NCI-H526 (cell line): ENCODE results near the gene IMPA2.

ENCODE experiments used
- DNase-seq, 2 experiments: peaks; one replicate each; lab custom pipeline; 2025; lab: John Stamatoyannopoulos, UW

Gene IMPA2

DNA sequence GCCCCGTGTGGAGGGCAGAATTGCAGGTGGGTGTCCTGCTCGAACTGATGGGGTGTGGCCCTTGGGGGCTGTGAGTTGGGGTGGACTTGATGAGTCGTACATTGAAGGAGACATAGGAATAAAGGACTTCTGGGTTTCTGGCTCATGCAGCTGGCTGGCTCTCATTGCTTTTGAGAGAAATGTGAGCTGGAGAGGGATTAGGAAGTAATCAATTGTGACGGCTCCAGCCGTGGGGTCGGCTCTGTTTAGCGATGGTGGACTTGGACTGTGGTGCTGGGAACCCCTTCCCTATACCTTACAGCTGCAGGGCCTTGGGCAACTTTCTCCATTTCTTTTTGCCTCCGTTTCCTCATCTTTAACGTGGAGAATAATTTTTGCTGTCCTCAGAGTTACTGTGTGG, 9.2 kb downstream of the IMPA2 start:
- no peak for DNase-seq

DNA sequence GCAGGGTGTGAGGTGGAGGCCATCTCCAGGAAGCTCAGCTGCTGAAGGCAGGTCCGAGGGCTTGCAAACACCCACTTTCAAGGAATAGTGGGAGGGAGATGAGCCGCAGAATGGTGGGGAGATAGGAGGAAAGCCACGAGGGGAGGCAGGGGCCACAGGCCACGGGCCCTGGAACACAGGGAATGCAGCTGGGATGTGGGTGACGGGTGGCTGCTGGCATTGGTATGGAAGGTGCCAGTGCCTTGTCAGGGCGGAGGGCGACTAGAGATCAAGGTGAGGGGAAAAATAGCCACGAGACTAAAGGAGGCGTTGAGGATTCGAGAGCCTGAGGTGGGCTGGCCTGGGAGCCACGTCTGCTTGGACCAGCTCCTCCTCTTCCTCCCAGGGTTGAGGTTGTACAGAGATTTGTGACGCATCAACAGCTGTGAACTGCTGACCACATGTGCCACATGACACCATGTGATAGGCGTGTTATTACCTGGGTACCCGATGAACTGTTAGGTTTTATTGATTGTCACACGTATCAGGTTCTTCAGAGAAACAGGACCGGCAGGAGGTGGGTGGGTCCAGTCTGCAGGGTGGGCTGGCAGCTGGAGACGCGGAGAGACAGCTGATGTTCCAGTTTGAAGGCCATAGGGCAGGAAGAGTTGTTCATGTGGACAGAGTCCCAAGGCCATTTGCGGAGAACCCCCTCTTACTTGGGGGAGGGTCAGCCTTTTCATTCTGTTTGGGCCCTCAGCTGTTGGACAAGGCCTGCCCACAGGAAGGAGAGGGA, 9.9 kb downstream of the IMPA2 start:
- DNase-seq, result no peak

DNA sequence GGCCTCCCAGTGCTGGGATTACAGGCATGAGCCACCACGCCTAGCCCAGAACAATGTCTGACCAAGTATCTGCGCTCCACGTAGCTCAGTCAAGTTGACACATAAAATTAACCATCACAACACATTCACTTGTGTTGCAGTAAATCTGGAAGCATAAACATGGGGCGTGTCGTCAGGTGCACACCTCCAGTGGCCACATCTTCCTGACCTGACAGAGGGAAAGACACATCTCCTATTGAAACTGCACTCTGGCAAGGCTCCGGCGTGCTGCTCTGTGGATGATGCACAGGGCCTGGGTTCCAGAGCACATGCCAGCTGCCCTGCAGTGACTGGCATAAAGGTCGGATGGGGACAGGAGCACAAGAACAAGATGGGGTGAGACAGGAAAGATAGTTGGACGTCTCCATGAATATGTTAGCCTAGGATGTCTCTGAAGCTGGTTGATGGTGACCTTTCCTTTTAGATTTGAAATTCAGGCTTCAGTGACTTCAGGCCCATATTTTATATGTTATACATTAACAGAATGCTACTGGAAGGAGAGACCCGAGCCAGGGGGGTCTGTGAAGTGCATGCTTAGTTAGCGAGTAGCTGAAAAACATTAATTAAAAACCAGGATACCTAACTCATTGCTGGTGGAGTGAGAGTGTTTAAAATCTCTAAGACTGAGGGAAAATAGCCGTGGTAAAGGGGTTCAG, 10.9 kb downstream of the IMPA2 start:
- DNase-seq, result no peak

DNA sequence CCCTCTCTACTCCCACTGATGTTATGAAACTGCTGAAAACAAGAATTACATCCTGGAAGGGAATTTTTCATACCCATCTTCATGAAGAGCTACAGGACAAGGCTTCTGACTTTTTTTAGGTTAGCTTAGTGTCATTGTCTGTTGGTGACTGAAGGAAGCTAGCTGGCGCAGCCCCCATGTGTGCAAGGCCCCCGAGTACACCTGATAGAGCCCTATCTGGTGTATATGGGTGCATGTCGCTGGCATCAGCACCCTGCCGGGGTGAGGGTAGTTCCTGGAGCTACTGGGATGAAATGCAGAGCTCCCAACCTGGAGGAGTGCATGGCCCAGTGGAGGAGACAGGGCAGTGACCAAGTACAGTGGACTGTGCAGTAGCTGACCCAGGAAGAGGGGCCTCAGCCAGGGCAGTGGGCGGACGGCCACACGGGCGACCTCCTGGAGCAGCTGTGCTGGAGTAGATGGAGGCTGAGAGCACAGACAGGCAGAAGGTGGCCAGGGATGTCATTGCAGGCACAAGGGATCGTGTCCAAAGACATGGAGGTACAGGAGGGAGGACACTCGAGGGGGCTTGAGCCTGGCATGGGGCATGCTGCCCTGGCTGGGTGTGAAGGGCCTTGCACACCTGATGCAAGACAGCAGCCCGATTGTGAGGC, 12.1 kb downstream of the IMPA2 start:
- DNase-seq, result no peak

DNA sequence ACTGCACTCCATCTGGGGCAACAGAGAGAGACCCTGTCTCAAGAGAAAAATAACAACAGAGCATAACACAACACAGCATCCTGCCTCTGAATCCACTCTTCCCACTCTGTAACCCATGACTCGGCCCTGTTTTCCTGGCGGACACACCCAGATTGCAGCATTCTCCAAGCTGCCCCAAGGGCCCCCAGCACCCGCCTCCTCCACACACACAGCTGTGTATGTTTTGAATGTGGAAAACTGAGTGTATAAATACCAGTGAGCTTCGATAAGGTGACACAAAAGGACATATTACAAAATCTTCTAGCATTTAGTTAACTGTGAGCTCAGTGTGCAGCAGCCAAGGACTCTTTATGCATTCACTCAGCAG, 13.0 kb downstream of the IMPA2 start:
- DNase-seq, result no peak

DNA sequence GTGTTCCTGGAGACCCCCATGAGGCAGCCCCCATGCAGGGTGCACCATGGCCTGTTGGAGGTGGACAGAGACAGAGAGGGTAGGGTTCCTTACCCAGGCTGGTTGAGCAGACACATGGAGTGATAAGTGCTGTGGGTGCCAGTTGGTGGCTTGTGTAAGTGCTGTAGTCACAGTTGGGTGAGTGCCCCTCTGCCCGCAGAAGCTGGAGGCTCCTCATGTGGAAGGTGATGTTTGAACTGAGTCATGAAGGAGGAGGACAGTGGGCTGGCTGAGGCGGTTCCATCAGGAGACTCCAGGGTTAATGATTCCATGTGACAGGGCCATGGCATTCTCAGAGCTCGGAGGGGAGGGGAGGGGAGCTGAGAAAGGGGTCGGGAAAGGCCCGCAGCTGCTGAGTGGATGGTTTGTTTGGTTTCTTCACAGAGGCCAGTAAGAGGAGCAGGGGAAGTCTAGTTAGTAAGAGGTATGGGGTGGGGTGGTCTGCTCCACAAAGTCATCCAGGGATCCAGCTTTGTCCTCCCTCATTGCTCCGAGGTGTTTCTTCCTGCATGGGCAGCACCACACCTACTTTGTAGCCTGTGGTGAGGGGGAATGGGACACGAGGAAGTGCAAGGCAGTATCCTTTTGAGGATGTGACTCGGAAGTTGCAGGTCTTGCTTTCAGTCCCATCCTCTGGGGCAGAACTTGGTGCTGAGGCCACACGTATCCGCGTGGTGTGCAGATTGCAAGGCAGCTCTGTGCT, 13.6 kb downstream of the IMPA2 start:
- DNase-seq, result no peak

DNA sequence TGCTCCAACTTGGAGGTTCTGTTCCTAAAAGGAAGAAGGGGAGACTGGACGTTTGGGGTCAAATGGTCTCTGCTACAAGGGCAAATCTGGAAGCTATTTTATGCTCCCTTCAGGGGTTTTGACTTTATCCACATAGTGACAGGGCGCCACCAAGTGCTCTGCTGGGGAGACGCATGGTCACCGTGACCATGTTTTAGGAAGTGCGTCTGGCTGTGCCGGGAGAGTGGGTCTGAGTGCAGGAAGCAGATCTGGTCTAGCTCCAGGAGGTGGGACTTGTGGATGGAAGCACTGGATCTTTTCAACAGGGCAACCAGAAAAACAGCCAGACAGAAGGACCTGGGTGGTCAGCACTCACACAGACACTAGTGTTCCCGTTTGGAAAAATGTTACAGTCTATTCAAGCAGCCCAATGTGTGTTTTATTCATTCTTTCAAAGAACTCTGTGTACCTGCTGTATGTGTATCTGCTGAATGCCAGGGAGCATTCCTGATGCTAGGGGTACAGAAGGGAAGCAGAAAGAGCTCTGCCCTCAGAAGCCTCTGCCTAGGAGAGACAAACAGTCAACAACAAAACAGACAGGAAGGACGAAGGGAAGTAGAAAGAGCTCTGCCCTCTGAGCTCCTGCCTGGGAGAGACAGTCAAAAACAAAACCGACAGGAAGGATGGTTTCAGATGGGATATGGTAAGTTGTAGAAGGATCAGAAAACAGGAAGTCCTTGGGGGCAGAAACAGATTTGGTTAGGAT, 14.3 kb downstream of the IMPA2 start:
- DNase-seq, result peak; percentile 6 to 52

DNA sequence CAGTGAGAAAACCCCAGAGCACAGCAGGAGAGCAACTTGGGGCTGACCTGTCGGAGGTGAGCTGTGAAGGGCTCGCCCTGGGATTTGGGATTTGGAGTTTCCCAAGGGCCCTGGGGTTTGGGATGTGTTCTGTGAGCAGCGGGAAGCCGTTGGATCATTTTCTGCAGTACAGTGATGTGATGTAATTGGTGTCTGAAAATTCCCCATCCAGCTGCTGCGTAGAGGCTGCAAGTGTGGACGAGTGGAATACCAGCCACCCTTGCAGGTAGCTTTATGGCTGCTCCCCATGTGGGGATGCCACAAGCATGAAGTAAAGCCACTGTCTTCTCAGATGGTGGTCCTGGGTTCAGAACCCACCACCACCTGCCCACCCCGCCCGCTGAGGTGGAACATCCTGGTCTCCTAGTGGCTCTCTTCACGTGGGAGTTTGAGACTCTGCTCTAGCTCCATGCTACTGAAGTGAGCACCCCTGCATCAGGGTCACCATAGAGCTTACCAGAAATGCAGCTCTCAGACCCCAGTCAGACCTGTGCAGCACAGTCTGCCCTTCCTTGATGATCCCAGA, 15.0 kb downstream of the IMPA2 start:
- DNase-seq, result no peak

DNA sequence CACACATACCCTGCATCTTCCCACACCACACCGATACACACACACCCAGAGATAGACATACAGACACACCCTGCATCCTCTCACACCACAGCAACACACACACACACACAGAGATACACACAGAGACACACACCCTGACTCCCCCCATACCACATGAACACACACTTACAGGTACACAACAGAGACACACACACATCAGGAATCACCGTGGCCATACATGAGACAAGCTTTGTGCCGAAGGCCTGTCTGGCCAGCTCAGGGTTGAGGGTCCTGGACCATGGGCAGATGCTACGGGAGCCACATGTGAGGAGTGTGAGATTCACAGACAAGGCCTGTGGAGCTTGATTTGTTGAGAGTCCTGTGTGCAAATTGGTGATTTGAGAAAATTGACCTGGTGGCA, 15.6 kb downstream of the IMPA2 start:
- no peak for DNase-seq

DNA sequence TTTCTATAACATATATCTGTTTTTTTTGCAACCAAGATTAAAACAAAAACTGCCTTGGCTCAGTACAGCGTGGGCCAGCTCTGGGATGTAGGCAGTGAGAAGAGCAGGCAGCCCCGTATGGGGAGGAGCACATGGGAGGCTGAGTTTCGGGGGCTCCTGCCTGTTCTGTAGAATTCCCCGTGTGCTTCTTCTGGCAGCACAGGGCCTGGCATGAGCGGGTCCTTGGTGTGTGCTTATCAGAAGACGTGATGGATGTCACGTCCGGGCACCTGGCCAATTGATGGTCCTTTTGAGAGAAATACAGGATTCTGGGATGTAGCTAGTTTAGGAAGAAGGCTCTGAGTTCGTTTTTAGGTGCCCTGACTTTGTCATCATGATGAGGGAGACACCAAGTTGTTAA, 16.2 kb downstream of the IMPA2 start:
- DNase-seq, result no peak

DNA sequence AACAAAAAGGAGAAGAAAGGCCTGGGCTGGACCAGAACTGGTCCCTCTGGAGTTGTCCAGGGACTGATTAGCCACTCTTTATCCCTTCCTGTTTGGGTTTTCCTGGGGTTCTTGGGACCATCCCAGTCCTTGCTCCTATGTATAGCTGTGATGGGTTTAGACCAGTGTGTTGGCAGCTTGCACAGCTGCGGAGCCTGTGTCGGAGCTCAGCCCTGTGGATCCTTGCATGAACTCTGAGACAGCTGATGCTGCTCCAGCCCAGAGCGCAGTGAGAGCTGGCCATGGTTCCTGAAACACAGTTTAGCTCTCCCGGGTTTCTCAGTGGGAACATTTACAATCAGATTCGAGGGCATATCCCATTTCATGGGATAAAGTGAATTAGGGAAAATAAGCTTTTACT, 16.9 kb downstream of the IMPA2 start:
- DNase-seq, result no peak

DNA sequence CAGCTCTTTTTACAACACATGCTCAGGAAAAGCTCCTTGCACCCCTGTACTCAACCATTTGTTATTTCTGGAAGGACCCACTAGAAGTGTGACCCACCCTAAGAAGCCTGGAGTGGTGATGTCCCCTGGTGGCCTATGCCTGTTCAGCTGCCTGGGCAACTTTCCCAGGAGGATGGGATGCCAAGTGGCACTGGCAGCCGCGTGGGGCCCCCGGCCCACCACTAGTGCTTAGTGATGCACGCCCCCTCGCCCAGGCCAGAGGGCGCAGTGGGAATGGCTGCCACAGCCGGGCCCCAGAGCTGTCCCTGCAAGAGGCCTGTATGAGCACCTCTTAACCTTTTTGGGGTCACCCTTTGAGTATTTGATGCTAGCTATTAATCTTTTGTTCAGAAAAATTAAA, 18.1 kb downstream of the IMPA2 start:
- DNase-seq, result no peak

DNA sequence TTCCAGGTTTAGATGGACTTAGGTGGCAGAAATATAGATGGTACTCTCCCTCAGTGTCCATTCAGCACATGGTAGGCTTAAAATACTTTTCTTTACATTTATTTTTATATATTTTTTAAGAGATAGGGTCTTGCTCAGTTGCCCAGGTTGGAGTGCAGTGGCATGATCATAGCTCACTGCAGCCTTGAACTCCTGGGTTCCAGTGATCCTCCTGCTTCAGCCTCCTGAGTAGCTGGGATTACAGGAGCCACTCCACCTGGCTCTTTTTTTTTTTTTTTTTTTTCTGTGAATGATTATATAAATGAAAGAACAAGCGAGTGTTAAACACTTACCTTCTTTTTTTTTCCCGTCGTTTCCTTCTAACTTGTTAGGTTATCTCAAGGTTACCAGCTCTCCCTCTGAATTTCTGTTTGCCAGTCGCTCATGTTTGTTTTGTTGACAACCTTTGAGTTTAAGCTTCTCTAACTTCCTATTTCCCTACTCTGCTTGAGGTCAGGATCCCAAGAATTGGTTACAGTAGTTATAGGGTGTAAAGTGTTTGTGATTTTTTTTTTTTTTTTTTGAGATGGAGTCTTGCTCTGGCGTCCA, 18.9 kb downstream of the IMPA2 start:
- no peak for DNase-seq

DNA sequence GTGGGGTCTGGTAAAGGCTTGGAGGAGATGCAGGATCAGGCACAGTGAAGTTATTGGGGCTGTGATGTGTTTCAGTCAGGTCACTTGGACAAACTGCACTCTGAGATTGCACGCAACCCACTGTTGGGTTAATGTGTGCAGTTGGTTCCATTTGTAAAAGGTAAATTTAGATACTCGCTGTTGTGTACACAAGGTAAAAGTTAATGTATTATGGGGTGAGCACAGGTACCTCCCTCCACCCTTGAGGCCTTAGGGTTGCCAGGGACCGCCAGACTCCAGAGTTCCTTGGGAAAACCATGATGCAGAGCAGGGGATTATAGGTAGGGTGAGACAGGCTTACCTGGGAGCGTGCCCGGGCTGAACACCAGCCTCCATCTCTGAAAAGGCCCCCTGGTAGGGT, 20.1 kb downstream of the IMPA2 start:
- no peak for DNase-seq

DNA sequence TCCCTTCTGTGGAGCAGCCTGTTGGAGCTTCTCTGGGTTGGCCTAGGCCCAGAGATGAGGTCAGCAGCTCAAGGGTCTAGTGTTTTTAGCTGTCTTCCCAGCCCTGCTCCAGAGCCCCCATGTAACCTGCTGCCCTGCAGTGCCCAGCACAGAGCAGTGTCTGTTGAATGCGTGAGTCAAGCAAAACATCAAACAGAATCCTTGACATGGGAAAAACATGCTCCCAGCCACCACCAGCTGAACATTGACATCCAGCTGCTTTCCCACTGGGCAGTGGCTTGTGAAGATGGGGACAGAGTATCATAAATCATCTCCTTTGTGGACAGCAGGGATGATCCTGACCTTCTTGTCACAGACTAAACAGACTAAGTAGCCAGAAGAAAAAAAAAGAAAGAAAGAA, 22.6 kb downstream of the IMPA2 start:
- DNase-seq, result no peak

DNA sequence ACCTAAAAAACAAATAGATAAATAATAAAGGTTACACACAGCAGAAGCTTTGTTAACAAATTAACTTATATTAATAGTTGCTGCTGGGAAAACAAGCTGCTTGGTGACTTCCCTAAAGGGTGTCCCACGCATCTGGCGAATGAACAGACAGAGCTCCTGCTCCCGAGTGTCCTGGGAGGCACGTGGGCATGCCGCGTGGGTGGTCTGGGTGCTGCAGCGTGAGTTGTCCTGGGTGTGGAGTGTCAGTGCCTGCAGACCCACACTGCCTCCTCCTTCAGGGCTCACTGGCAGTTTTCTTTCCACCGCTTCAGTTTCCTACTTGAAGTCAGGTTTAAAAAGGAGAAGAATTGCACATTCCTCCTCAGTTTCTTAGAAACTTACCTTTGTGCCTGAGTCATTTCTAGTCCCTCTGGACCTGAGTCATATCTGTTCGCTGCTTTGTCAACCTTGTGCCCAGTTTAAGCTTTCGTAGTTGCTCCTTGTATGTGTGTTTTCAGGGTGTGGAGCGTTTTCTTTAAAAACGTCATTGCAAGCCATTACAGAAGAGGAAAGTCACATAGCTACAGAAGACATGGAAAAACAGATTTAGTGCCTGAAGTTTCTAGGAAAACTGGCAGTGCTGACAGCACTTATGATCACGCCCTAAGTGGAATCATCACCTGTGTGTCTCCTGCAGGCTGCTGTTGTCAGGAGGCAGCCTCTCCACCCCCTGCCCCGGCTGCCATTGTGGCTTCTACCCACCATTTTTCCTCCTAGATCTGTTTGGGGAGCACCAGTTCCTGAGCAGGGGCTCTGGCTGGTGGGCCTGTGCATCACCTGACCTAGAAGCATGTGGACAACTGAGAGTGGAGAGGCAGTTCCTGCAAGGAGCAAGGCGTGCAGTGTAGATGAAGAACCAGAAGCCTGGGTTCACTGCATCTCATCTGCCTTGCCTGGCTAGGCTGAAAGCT, 24.5 kb downstream of the IMPA2 start:
- no peak for DNase-seq

DNA sequence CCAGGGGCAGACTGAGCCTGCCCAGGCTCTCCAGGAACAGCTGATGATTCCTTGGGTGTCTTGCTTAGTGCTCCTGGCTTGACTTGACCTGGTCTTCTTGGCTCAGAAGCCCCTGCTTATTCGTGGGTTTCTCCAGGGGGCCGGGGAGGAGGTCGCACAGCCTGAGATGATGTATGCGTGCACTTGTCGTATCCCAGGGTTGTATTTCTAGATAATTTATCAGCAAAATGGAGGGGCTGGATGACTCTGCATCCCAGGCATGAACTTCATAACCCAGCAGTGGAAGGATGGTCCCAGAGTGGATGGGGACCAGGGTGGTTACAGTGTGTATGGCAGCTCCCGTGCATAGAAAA, 25.2 kb downstream of the IMPA2 start:
- no peak for DNase-seq

DNA sequence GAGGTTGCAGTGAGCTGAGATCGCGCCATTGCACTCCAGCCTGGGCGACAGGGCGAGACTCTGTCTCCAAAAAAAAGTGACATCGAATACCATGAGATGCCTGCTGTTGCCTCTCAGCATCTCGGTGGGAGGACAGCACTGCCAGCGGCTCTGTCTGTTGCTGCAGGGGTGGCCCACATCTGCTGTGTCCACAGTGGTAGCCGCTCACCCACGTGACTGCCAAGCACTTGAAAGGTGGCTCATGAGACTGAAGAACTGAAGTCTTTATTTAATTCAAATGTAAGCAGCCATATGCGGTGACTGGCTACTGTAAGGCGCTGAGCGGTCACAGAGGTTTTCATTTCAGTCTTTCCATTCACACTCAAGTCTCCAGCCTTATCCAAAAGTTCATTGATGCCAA, 25.8 kb downstream of the IMPA2 start:
- no peak for DNase-seq

DNA sequence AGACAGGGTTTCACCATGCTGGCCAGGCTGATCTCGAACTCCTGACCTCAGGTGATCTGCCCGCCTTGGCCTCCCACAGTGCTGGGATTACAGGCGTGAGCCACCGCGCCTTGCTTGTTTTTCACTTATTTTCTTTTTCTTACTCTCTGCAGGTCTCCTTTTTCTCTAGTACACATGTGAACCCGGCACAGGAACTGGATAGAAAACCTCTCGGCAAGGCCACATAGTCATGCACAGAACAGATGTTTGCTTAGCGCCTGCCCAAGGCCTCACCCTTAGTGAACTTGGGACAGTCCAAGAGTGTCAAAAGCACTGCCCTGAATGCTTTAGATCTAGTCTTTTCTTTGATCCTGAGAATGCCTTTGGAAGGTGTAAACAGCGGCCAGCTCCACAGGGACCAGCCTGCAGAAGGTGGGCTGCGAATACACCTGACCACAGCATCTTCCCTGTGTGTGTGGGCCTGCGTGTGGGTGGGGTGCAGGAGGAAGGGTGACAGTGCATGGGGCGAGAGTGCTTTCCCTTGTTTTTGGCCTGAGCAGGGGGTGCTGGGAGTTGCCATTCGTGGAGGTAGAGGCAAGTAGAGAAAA, 27.0 kb downstream of the IMPA2 start:
- DNase-seq, result no peak
